Spleen (tissue), 11 donors: Measurements from ENCODE around the gene GOLGA2. TPM values are rescaled to one million over a fixed set of nuclear protein-coding genes. Genes with fewer than 3 reads are reported as not detected.
A peak's percentile ranks its signal among the peaks of the same experiment; 100 is the strongest.

Experiments used
- DNase-seq: peaks from one replicate; pipeline ENCODE4 v3.0.0-alpha.2; 2020
- H3K27ac ChIP-seq, 8 donors: fragments of 200-600 bp; sonication (generic) in 7 of 8; 1 replicate in 4 of 8; 2 replicates in 4 of 8; pipeline versions ENCODE4 v1.5.0 to v1.8.0; 2016 to 2021; ENCODE audit warnings: inconsistent platforms in 4 of 8, mild to moderate bottlenecking in 4 of 8, moderate library complexity in 1 of 8
- H3K27me3 ChIP-seq, 7 donors: fragments of 200-600 bp; sonication (generic) in 6 of 7; replicated peaks in 1 of 7; 1 replicate in 4 of 7; 2 replicates in 3 of 7; pipeline versions ENCODE4 v1.5.0 to v1.8.0; 2016 to 2021; ENCODE audit warnings: inconsistent platforms in 3 of 7, mild to moderate bottlenecking in 1 of 7
- H3K36me3 ChIP-seq, 6 donors: fragments of 200-600 bp; sonication (generic) in 5 of 6; 1 replicate in 4 of 6; 2 replicates in 2 of 6; pipeline versions ENCODE4 v1.5.0 to v1.8.0; 2016 to 2021; ENCODE audit warnings: inconsistent platforms in 2 of 6
- H3K4me1 ChIP-seq, 6 donors: fragments of 200-600 bp; sonication (generic) in 5 of 6; 1 replicate in 3 of 6; 2 replicates in 3 of 6; pipeline versions ENCODE4 v1.5.0 to v1.8.0; 2016 to 2021; ENCODE audit warnings: inconsistent platforms in 3 of 6
- H3K4me3 ChIP-seq, 8 donors: fragments of 200-600 bp; sonication (generic) in 7 of 8; 1 replicate in 4 of 8; 2 replicates in 4 of 8; pipeline versions ENCODE4 v1.5.0 to v1.8.0; 2016 to 2021; ENCODE audit warnings: inconsistent platforms in 4 of 8, mild to moderate bottlenecking in 4 of 8, moderate library complexity in 2 of 8
- H3K9me3 ChIP-seq, 8 donors: fragments of 200-600 bp; sonication (generic) in 7 of 8; 1 replicate in 4 of 8; 2 replicates in 4 of 8; pipeline versions ENCODE4 v1.5.0 to v1.8.0; 2016 to 2021; ENCODE audit warnings: inconsistent platforms in 4 of 8
- POLR2A ChIP-seq, 3 donors: fragments of 450-650 bp; IDR thresholded peaks; one replicate each; pipeline ENCODE4 v1.5.1; 2017; ENCODE audit warnings: antibody characterized with exemption in 3 of 3, mild to moderate bottlenecking in 1 of 3
- POLR2AphosphoS5 ChIP-seq, 3 donors: sonication (generic); formaldehyde crosslinking; IDR thresholded peaks; one replicate each; pipeline ENCODE4 v1.5.1; 2017; ENCODE audit warnings: antibody characterized with exemption in 3 of 3
- WGBS, 5 donors: extraction: QIAGEN DNeasy Blood & Tissue Kit in 3 of 5; methylation state at CpG; one replicate each; pipeline versions ENCODE4 v1.1.5 to v1.1.7; 2013 to 2018; 5-methylcytosine and 5-hydroxymethylcytosine counted together
- intact Hi-C: fragments of 100-400 bp; cut with DNase I; formaldehyde crosslinking; loops from one replicate; pipeline ENCODE4 v1.15.0; 2023; ENCODE audit warnings: low total_unique reads
- polyA plus RNA-seq, 3 donors: library from polyadenylated mRNA; stranded (reverse); fragments of 200-250 nt; gene quantifications; one replicate each; pipeline ENCODE4 v1.2.1, GENCODE V29; 2013
- total RNA-seq, 7 donors: library from RNA; depleted of rRNA in 3 of 7; stranded (reverse); fragments of >200 nt in 3 of 7; fragmentation: NEBNext Ultra II Directional in 4 of 7; extraction: Animal tissue kit (Norgen Biotek cat#: 25700) in 4 of 7; gene quantifications; one replicate each; pipeline versions ENCODE4 v1.1.0 to v1.2.1, GENCODE V29; 2016 to 2021
- TF ChIP-seq, protein P1 (sequence below), 11 experiments: fragments of 200-600 bp in 7 of 11; fragments of 450-650 bp in 4 of 11; sonication (generic) in 4 of 11; IDR thresholded peaks in 8 of 11; conservative IDR thresholded peaks in 3 of 11; 1 replicate in 7 of 11; 2 replicates in 4 of 11; pipeline versions ENCODE4 v1.4.0 to v1.8.0; 2016 to 2021; ENCODE audit warnings: antibody characterized with exemption in 11 of 11, inconsistent platforms in 4 of 11, mild to moderate bottlenecking in 1 of 11
- donor health status: healthy with polysubstance abuse.
- donor health status: DM: no; HTN: no; CAD: no; lungs with moderate emphysema.
- donor health status: DM: no; HTN: no; CAD: no.
- donor health status: Bipolar disorder and iron deficiency.
- donor health status: healthy.
- donor health status: DM: no; HTN: no; CAD: no.
- donor health status: DM: yes; HTN: yes; CAD: no.

GOLGA2 gene
- total and polyA plus RNA-seq, 10 donors: 15.5 to 79.0 (median 59.5) TPM

DNA sequence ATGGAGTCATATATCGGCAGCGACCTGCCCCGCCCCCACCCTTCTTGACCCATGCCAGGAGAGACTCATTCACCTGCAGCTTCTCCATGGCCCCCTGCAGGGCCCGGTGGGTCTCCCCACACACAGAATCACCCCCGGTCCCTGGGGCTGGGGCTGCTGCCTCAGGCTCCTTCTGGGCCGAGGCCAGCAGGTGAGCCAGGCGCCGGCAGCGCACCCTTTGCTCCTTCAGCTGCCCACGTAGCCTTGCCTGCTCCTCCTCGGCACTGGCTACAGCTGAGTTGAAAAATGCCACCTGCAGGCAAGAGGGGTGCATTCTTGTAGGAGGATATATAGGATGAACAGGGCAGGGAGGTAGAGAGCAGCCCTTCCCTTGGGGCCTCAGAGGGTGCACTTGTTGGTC is 17.9 kb downstream of the GOLGA2 start:
- peaks cover 17 to 75% (median 63%) of the 10 kb centered on the region in 6 donors for H3K36me3 ChIP-seq
- intact Hi-C loops: no loop called here
- DNase-seq: no peak
- no peak overlapping the region for H3K27ac ChIP-seq
- no peaks in the 10 kb centered on the region for H3K9me3 ChIP-seq
- H3K27me3 ChIP-seq: peaks cover 0 to 3% (median 0%) of the 10 kb centered on the region in 7 donors
- no peak overlapping the region for H3K4me3 ChIP-seq
- H3K4me1 ChIP-seq: no peaks in the 10 kb centered on the region
- 92 to 97% (median 92%) methylated on average over 11 of the region's 11 CpGs for WGBS, 5 donors
- TF ChIP-seq POLR2A (IDR thresholded peaks at IDR 0.05) (no peak), POLR2AphosphoS5 (IDR thresholded peaks at IDR 0.05) (no peak)
- TF ChIP-seq, protein P1, sequence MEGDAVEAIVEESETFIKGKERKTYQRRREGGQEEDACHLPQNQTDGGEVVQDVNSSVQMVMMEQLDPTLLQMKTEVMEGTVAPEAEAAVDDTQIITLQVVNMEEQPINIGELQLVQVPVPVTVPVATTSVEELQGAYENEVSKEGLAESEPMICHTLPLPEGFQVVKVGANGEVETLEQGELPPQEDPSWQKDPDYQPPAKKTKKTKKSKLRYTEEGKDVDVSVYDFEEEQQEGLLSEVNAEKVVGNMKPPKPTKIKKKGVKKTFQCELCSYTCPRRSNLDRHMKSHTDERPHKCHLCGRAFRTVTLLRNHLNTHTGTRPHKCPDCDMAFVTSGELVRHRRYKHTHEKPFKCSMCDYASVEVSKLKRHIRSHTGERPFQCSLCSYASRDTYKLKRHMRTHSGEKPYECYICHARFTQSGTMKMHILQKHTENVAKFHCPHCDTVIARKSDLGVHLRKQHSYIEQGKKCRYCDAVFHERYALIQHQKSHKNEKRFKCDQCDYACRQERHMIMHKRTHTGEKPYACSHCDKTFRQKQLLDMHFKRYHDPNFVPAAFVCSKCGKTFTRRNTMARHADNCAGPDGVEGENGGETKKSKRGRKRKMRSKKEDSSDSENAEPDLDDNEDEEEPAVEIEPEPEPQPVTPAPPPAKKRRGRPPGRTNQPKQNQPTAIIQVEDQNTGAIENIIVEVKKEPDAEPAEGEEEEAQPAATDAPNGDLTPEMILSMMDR (IDR thresholded peaks at IDR 0.05 in 8 of 11, conservative IDR thresholded peaks at IDR 0.05 in 3 of 11): no peak

- no peaks in the 10 kb centered on the region for H3K4me1 ChIP-seq
- peaks cover 13 to 69% (median 57%) of the 10 kb centered on the region in 6 donors for H3K36me3 ChIP-seq
- TF ChIP-seq, protein P1 (IDR thresholded peaks at IDR 0.05 in 8 of 11, conservative IDR thresholded peaks at IDR 0.05 in 3 of 11): no peak
- TF ChIP-seq POLR2A (IDR thresholded peaks at IDR 0.05) (no peak), POLR2AphosphoS5 (IDR thresholded peaks at IDR 0.05) (no peak)
- intact Hi-C loops: no loop called here
- no peaks in the 10 kb centered on the region for H3K9me3 ChIP-seq
- H3K4me3 ChIP-seq: no peak overlapping the region
- DNase-seq: no peak
- H3K27ac ChIP-seq: no peak overlapping the region
- WGBS, 5 donors: 86 to 92% (median 89%) methylated on average over 15 to 23 of the region's 23 CpGs
- peaks cover 0 to 3% (median 0%) of the 10 kb centered on the region in 7 donors for H3K27me3 ChIP-seq
Observed at GRCh38 chr9:128257086-128257825, 18.6 kb downstream of the GOLGA2 start.

- TF ChIP-seq POLR2AphosphoS5 (IDR thresholded peaks at IDR 0.05) (peak in 2 of 3 donors; percentile 20 to 49), POLR2A (IDR thresholded peaks at IDR 0.05) (no peak)
- TF ChIP-seq, protein P1 (IDR thresholded peaks at IDR 0.05 in 8 of 11, conservative IDR thresholded peaks at IDR 0.05 in 3 of 11): peak; percentile 34 to 89 (median 73)
- Histone ChIP-seq H3K4me1 (peaks cover 6 to 19% (median 16%) of the 10 kb centered on the region in 6 donors), H3K27ac (no peak overlapping the region), H3K36me3 (peaks cover 4 to 47% (median 36%) of the 10 kb centered on the region in 6 donors), H3K9me3 (no peaks in the 10 kb centered on the region), H3K4me3 (no peak overlapping the region), H3K27me3 (peaks cover 0 to 16% (median 0%) of the 10 kb centered on the region in 7 donors)
- intact Hi-C loops: no loop called here
- WGBS, 5 donors: 64 to 75% (median 67%) methylated on average over 13 to 18 of the region's 18 CpGs
- DNase-seq: peak; percentile 85
Observed at GRCh38 chr9:128254855-128255759, 20.7 kb downstream of the GOLGA2 start.
